GM12878 (cell line): ENCODE results near the gene SELENOO. TPM values are rescaled to one million over a fixed set of nuclear protein-coding genes. Genes with fewer than 3 reads are reported as not detected.

Experiments used
- ATAC-seq: fragments of 200-7000 bp; cut with Tn5 transposase; 3 replicates; pipeline ENCODE4 v1.9.1; 2020; ENCODE audit warnings: mild to moderate bottlenecking, moderate library complexity
- BruUV-seq: library from RNA; stranded (reverse); fragments of 400-500 nt; replicated peaks from 2 replicates; lab custom pipeline; 2021; lab: Mats Ljungman, UMichigan
- CTCF ChIA-PET: fragments of 300-600 bp; sonication (Branson Sonifier 250); formaldehyde crosslinking; extraction: SDS; loops from one replicate; lab custom pipeline; 2021; ENCODE audit warnings: inconsistent platforms; lab: Yijun Ruan, JAX
- POLR2A ChIA-PET: fragments of 350-600 bp; formaldehyde crosslinking; extraction: SDS; loops from one replicate; lab custom pipeline; 2021; ENCODE audit warnings: inconsistent platforms; lab: Charles Lee
- RAD21 ChIA-PET: fragments of 300-600 bp; sonication (Branson Sonifier 250); formaldehyde crosslinking; loops from one replicate; lab custom pipeline; 2023; ENCODE audit warnings: antibody characterized with exemption; ENCODE audit not compliant: unreplicated experiment; lab: Charles Lee
- SMC1A ChIA-PET: fragments of 300-600 bp; sonication (Branson Sonifier 250); formaldehyde crosslinking; loops from one replicate; lab custom pipeline; 2023; ENCODE audit not compliant: unreplicated experiment, uncharacterized antibody; lab: Charles Lee
- DNase-seq: peaks from one replicate; pipeline ENCODE4 v3.0.0-alpha.2; 2011; ENCODE audit warnings: low read depth, low spot score
- FAIRE-seq: peaks from 3 replicates; lab custom pipeline; 2011; peaks lifted over from hg19 to GRCh38; lab: Jason Lieb, UNC
- H2AFZ ChIP-seq: 2 replicates; pipeline ENCODE4 v1.6.0; 2011; ENCODE audit warnings: low read depth, low read length, control low read depth; ENCODE audit not compliant: control insufficient read depth
- H3K27ac ChIP-seq: 2 replicates; pipeline ENCODE4 v1.5.1; 2011; ENCODE audit warnings: control low read depth; ENCODE audit not compliant: control insufficient read depth, insufficient read depth
- H3K27me3 ChIP-seq, 2 experiments: replicated peaks in 1 of 2; 2 replicates each; pipeline versions ENCODE4 v1.6.0 to v1.6.1; 2011; ENCODE audit warnings: low read length in 1 of 2; ENCODE audit not compliant: control insufficient read depth in 2 of 2, insufficient read depth in 2 of 2
- H3K36me3 ChIP-seq, 2 experiments: 2 replicates each; pipeline ENCODE4 v1.5.1; 2011; ENCODE audit warnings: low read length in 1 of 2; ENCODE audit not compliant: control insufficient read depth in 2 of 2, insufficient read depth in 2 of 2
- H3K4me1 ChIP-seq: 2 replicates; pipeline ENCODE4 v1.6.1; 2011; ENCODE audit warnings: mild to moderate bottlenecking, low read length, moderate library complexity, mixed read lengths; ENCODE audit not compliant: control insufficient read depth, insufficient read depth
- H3K4me2 ChIP-seq: 2 replicates; pipeline ENCODE4 v1.6.0; 2011; ENCODE audit warnings: control low read depth; ENCODE audit not compliant: control insufficient read depth, insufficient read depth
- H3K4me3 ChIP-seq: fragments of 200-600 bp; sonication (generic); 2 replicates; pipeline ENCODE4 v1.5.1; 2016
- H3K79me2 ChIP-seq: 2 replicates; pipeline ENCODE4 v1.6.0; 2011; ENCODE audit warnings: low read length; ENCODE audit not compliant: control insufficient read depth, insufficient read depth
- H3K9ac ChIP-seq: 2 replicates; pipeline ENCODE4 v1.8.0; 2011; ENCODE audit warnings: low read length, control low read depth, mixed read lengths; ENCODE audit not compliant: control insufficient read depth, insufficient read depth
- H3K9me3 ChIP-seq: replicated peaks from 3 replicates; pipeline ENCODE4 v1.5.1; 2011; ENCODE audit warnings: mild to moderate bottlenecking, low read length; ENCODE audit not compliant: control insufficient read depth, insufficient read depth
- H4K20me1 ChIP-seq: 2 replicates; pipeline ENCODE4 v1.6.0; 2011; ENCODE audit not compliant: control insufficient read depth, insufficient read depth
- BHLHE40 ChIP-seq, 2 experiments: fragments of 450-650 bp in 1 of 2; IDR thresholded peaks; 2 replicates each; pipeline ENCODE4 v1.6.1; 2011 to 2017; ENCODE audit warnings: low read depth in 2 of 2, borderline replicate concordance in 1 of 2, improper control_type of control experiment in 1 of 2, low read length in 1 of 2, mild to moderate bottlenecking in 1 of 2
- EED ChIP-seq: sonication (generic); IDR thresholded peaks from 2 replicates; pipeline ENCODE4 v1.6.1; 2016; ENCODE audit warnings: antibody characterized with exemption, low read depth
- ETV6 ChIP-seq, 2 experiments: fragments of 450-650 bp in 1 of 2; IDR thresholded peaks in 1 of 2; conservative IDR thresholded peaks in 1 of 2; 2 replicates each; pipeline ENCODE4 v1.6.1; 2014; ENCODE audit warnings: antibody characterized with exemption in 1 of 2, borderline replicate concordance in 1 of 2, low read depth in 1 of 2, mild to moderate bottlenecking in 1 of 2, moderate library complexity in 1 of 2
- FOXM1 ChIP-seq: IDR thresholded peaks from 2 replicates; pipeline ENCODE4 v1.6.1; 2012; ENCODE audit warnings: low read depth, mild to moderate bottlenecking, inconsistent platforms, low read length, moderate library complexity
- GATAD2B ChIP-seq: fragments of 450-650 bp; conservative IDR thresholded peaks from 2 replicates; pipeline ENCODE4 v1.6.1; 2017; ENCODE audit warnings: low read depth, mild to moderate bottlenecking, moderate library complexity
- HDGF ChIP-seq: fragments of 450-650 bp; IDR thresholded peaks from 2 replicates; pipeline ENCODE4 v1.6.1; 2016; ENCODE audit warnings: antibody characterized with exemption
- JUND ChIP-seq: IDR thresholded peaks from 2 replicates; pipeline ENCODE4 v1.6.1; 2012; ENCODE audit warnings: low read depth, mild to moderate bottlenecking, low read length, improper control_type of control experiment, moderate library complexity
- MEF2B ChIP-seq: fragments of 450-650 bp; IDR thresholded peaks from 2 replicates; pipeline ENCODE4 v1.6.1; 2018; ENCODE audit warnings: mild to moderate bottlenecking, moderate library complexity; ENCODE audit not compliant: partially characterized antibody, poor library complexity, severe bottlenecking
- NKRF ChIP-seq: fragments of 450-650 bp; conservative IDR thresholded peaks from 2 replicates; pipeline ENCODE4 v1.6.1; 2017; ENCODE audit warnings: mild to moderate bottlenecking, moderate library complexity
- NR2F1 ChIP-seq: fragments of 450-650 bp; conservative IDR thresholded peaks from 2 replicates; pipeline ENCODE4 v1.6.1; 2017; ENCODE audit warnings: mild to moderate bottlenecking
- NRF1 ChIP-seq: conservative IDR thresholded peaks from 2 replicates; pipeline ENCODE4 v1.6.1; 2011; ENCODE audit warnings: mild to moderate bottlenecking, low read depth, low read length, improper control_type of control experiment
- SMAD1 ChIP-seq: fragments of 450-650 bp; IDR thresholded peaks from 2 replicates; pipeline ENCODE4 v1.6.1; 2018; ENCODE audit warnings: mild to moderate bottlenecking, low read depth; ENCODE audit not compliant: partially characterized antibody
- SMARCA5 ChIP-seq: fragments of 450-650 bp; IDR thresholded peaks from 2 replicates; pipeline ENCODE4 v1.6.1; 2017; ENCODE audit warnings: mild to moderate bottlenecking
- TAF1 ChIP-seq: IDR thresholded peaks from 2 replicates; pipeline ENCODE4 v1.6.1; 2011; ENCODE audit warnings: mild to moderate bottlenecking, low read depth, low read length, borderline replicate concordance
- ZNF207 ChIP-seq: fragments of 450-650 bp; IDR thresholded peaks from 2 replicates; pipeline ENCODE4 v1.6.1; 2014; ENCODE audit warnings: antibody characterized with exemption, mild to moderate bottlenecking, borderline replicate concordance
- ZNF217 ChIP-seq: fragments of 450-650 bp; IDR thresholded peaks from 2 replicates; pipeline ENCODE4 v1.6.1; 2017; ENCODE audit warnings: antibody characterized with exemption, mild to moderate bottlenecking
- WGBS: methylation state at CpG from one replicate; pipeline ENCODE4 v1.1.6; 2016; ENCODE audit warnings: low lambda C conversion rate; ENCODE audit not compliant: insufficient replicate concordance, insufficient coverage; ENCODE audit errors: missing lambda C conversion rate; 5-methylcytosine and 5-hydroxymethylcytosine counted together
- in situ Hi-C: fragments of 300-500 bp; cut with MboI; formaldehyde crosslinking; loops from 9 replicates; pipeline ENCODE4 v1.14.3; 2018; ENCODE audit warnings: mixed read lengths
- intact Hi-C: fragments of 100-400 bp; cut with micrococcal nuclease; formaldehyde crosslinking; loops from one replicate; pipeline ENCODE4 v1.14.2; 2022; ENCODE audit not compliant: unreplicated experiment
- polyA plus RNA-seq, 11 experiments: library from polyadenylated mRNA; depleted of rRNA in 4 of 11; unstranded in 6 of 11; stranded (reverse) in 5 of 11; fragments of >200 nt; fragmentation: Nextera tagmentation in 4 of 11; fragmentation: Illumina TruSeq in 1 of 11; extraction: Ambion mirVana in 4 of 11; extraction: Trizol in 1 of 11; gene quantifications; 1 replicate in 1 of 11; 2 replicates in 10 of 11; pipeline versions ENCODE4 v1.2.1 to v1.2.3, GENCODE V29; 2011 to 2016; ENCODE audit warnings: inconsistent platforms in 2 of 11, missing spikeins in 2 of 11, low read depth in 1 of 11
- total RNA-seq, 4 experiments: library from RNA; depleted of rRNA in 3 of 4; stranded (reverse); fragments of >200 nt in 3 of 4; fragmentation: Illumina TruSeq in 1 of 4; extraction: Trizol in 1 of 4; gene quantifications; 2 replicates each; pipeline versions ENCODE4 v1.2.1 to v1.2.3, GENCODE V29; 2013 to 2021
- TF ChIP-seq, protein P1 (sequence below): fragments of 450-650 bp; IDR thresholded peaks from 2 replicates; pipeline ENCODE4 v1.6.1; 2017; ENCODE audit warnings: mild to moderate bottlenecking, moderate library complexity

The SELENOO gene
- total and polyA plus RNA-seq, 10 of the 15 experiments (the other 5 are each of a cell fraction or from before 2014, with no cell fraction given) = 0.42 to 23.3 (median 3.3) TPM

- in situ Hi-C loops = no loop called here
- WGBS = 1% methylated on average over 44 of the region's 92 CpGs
- H2AFZ ChIP-seq = peak overlapping the region; percentile 28
- peak overlapping the region; percentile 52 for H3K27ac ChIP-seq
- RAD21 ChIA-PET = interaction anchor here (0.7 to 0.9 kb wide), 3 partner anchors 9 to 155 kb away, joined by 3 to 6 read pairs (median 4); partner anchors contain the start of gene HDAC10
- BruUV-seq = no TSS peak
- H3K79me2 ChIP-seq = peaks cover 8% of the 10 kb centered on the region
- H3K9me3 ChIP-seq = no peaks in the 10 kb centered on the region
- peaks cover 14% of the 10 kb centered on the region for H3K4me1 ChIP-seq
- SMC1A ChIA-PET = no interaction called here
- DNase-seq (no peak), ATAC-seq (peak; percentile 66), FAIRE-seq (no peak)
- H3K4me2 ChIP-seq = peak overlapping the region; percentile 98
- H3K36me3 ChIP-seq = no peaks in the 10 kb centered on the region; a peak in 1 of 4 replicates
- H3K27me3 ChIP-seq = no peaks in the 10 kb centered on the region
- POLR2A ChIA-PET = interaction anchor here (3.3 kb wide), 1 partner anchor 10 kb away, joined by 15 read pairs; the partner anchor contains the start of gene HDAC10
- intact Hi-C loops = no loop called here
- H3K4me3 ChIP-seq = peak overlapping the region; percentile 89
- peak overlapping the region; percentile 73 for H3K9ac ChIP-seq
- H4K20me1 ChIP-seq = no peaks in the 10 kb centered on the region
- CTCF ChIA-PET = interaction anchor here (0.8 to 1.7 kb wide), 7 partner anchors 8 to 81 kb away, joined by 3 to 6 read pairs (median 4); partner anchors contain the start of gene HDAC10
- TF ChIP-seq TAF1 (peak; percentile 18; the same call in 1 of the 2 replicates), GATAD2B (peak; percentile 37; the same call in 1 of the 2 replicates), ZNF217 (no peak), FOXM1 (no peak), NR2F1 (peak; percentile 50; the same call in 1 of the 2 replicates), MEF2B (peak; percentile 39), SMARCA5 (0 out of 2 replicates have a peak, but pooled peaks have one; percentile 53), BHLHE40 (IDR thresholded peaks at IDR 0.05; ENCODE audit: borderline replicate concordance in 1 of 2, low read depth in 2 of 2, low read length in 1 of 2) (peak in 1 of 2 experiments; percentile 77; a peak in 2 of 4 replicates), ZNF207 (no peak), NKRF (no peak), HDGF (no peak), ETV6 (conservative IDR thresholded peaks at IDR 0.05 in 1 of 2, IDR thresholded peaks at IDR 0.05 in 1 of 2; ENCODE audit: borderline replicate concordance in 1 of 2, low read depth in 1 of 2) (no peak), SMAD1 (no peak), JUND (no peak), EED (peak; percentile 32; the same call in 1 of the 2 replicates), NRF1 (peak; percentile 35; the same call in 1 of the 2 replicates)
- TF ChIP-seq, protein P1, sequence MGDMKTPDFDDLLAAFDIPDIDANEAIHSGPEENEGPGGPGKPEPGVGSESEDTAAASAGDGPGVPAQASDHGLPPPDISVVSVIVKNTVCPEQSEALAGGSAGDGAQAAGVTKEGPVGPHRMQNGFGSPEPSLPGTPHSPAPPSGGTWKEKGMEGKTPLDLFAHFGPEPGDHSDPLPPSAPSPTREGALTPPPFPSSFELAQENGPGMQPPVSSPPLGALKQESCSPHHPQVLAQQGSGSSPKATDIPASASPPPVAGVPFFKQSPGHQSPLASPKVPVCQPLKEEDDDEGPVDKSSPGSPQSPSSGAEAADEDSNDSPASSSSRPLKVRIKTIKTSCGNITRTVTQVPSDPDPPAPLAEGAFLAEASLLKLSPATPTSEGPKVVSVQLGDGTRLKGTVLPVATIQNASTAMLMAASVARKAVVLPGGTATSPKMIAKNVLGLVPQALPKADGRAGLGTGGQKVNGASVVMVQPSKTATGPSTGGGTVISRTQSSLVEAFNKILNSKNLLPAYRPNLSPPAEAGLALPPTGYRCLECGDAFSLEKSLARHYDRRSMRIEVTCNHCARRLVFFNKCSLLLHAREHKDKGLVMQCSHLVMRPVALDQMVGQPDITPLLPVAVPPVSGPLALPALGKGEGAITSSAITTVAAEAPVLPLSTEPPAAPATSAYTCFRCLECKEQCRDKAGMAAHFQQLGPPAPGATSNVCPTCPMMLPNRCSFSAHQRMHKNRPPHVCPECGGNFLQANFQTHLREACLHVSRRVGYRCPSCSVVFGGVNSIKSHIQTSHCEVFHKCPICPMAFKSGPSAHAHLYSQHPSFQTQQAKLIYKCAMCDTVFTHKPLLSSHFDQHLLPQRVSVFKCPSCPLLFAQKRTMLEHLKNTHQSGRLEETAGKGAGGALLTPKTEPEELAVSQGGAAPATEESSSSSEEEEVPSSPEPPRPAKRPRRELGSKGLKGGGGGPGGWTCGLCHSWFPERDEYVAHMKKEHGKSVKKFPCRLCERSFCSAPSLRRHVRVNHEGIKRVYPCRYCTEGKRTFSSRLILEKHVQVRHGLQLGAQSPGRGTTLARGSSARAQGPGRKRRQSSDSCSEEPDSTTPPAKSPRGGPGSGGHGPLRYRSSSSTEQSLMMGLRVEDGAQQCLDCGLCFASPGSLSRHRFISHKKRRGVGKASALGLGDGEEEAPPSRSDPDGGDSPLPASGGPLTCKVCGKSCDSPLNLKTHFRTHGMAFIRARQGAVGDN = peak; percentile 44; the same call in 1 of the 2 replicates
These were observed 60.2 kb downstream of the SELENOO start for GRCh38 chr22:50260801-50261614.
